K562 (cell line): ENCODE results near the gene PPIL6. TPM values are rescaled to one million over a fixed set of nuclear protein-coding genes. Genes with fewer than 3 reads are reported as not detected.

Source experiments
- ATAC-seq: fragments of 200-7000 bp; cut with Tn5 transposase; 3 replicates; pipeline ENCODE4 v1.9.1; 2020; ENCODE audit warnings: moderate library complexity
- BruUV-seq: library from RNA; stranded (reverse); fragments of 400-500 nt; replicated peaks from 2 replicates; lab custom pipeline; 2021; lab: Mats Ljungman, UMichigan
- CTCF ChIA-PET: fragments of 300-600 bp; formaldehyde crosslinking; extraction: SDS; loops from one replicate; lab custom pipeline; 2021; ENCODE audit warnings: low intra/inter-chr PET ratio; lab: Yijun Ruan, JAX
- POLR2A ChIA-PET: fragments of 300-600, 350-650 bp; sonication (Branson Sonifier 250); formaldehyde crosslinking; extraction: SDS; loops from one replicate; lab custom pipeline; 2021; ENCODE audit warnings: antibody characterized with exemption, inconsistent platforms; lab: Yijun Ruan, JAX
- DNase-seq, 4 experiments: peaks; one replicate each; pipeline versions ENCODE4 v3.0.0 to v3.0.0-alpha.2; 2011 to 2018; ENCODE audit warnings: low spot score in 3 of 4, mixed read lengths in 3 of 4; ENCODE audit errors: extremely low read depth in 1 of 4
- FAIRE-seq: peaks from 2 replicates; lab custom pipeline; 2011; peaks lifted over from hg19 to GRCh38; lab: Jason Lieb, UNC
- H2AFZ ChIP-seq: 2 replicates; pipeline ENCODE4 v1.6.0; 2011; ENCODE audit warnings: low read depth, low read length, control low read depth, inconsistent platforms
- H3K27ac ChIP-seq: fragments of 200-600 bp; 3 replicates; pipeline ENCODE4 v1.8.0; 2011; ENCODE audit warnings: low read depth, mild to moderate bottlenecking, control low read depth, inconsistent platforms, low read length, moderate library complexity, mixed read lengths; ENCODE audit errors: extremely low read depth
- H3K27me3 ChIP-seq, 2 experiments: fragments of 300-600 bp in 1 of 2; 2 replicates in 1 of 2; 3 replicates in 1 of 2; pipeline versions ENCODE4 v1.6.0 to v1.8.0; 2011; ENCODE audit warnings: inconsistent platforms in 2 of 2, low read length in 2 of 2, mild to moderate bottlenecking in 1 of 2, mixed read lengths in 1 of 2, moderate library complexity in 1 of 2; ENCODE audit not compliant: control insufficient read depth in 2 of 2, insufficient read depth in 2 of 2
- H3K36me3 ChIP-seq: fragments of 300-600 bp; 3 replicates; pipeline ENCODE4 v1.8.0; 2011; ENCODE audit warnings: mild to moderate bottlenecking, low read length, inconsistent platforms; ENCODE audit not compliant: control insufficient read depth, insufficient read depth
- H3K4me1 ChIP-seq, 2 experiments: fragments of 200-600 bp in 1 of 2; replicated peaks in 1 of 2; 2 replicates in 1 of 2; 3 replicates in 1 of 2; pipeline versions ENCODE4 v1.5.1 to v1.8.0; 2011; ENCODE audit warnings: inconsistent platforms in 2 of 2, low read length in 2 of 2, mild to moderate bottlenecking in 1 of 2, mixed read lengths in 1 of 2, moderate library complexity in 1 of 2; ENCODE audit not compliant: control insufficient read depth in 2 of 2, insufficient read depth in 2 of 2
- H3K4me2 ChIP-seq: 2 replicates; pipeline ENCODE4 v1.6.1; 2011; ENCODE audit warnings: low read length, control low read depth, inconsistent platforms, mixed read lengths; ENCODE audit not compliant: insufficient read depth
- H3K4me3 ChIP-seq: fragments of 200-600 bp; sonication (generic), shearing (Covaris generic); 2 replicates; pipeline ENCODE4 v1.5.1; 2016; ENCODE audit warnings: control low read depth, inconsistent platforms
- H3K79me2 ChIP-seq: fragments of 200-600 bp; 3 replicates; pipeline ENCODE4 v1.8.0; 2011; ENCODE audit warnings: low read length, inconsistent platforms; ENCODE audit not compliant: control insufficient read depth, insufficient read depth
- H3K9ac ChIP-seq, 2 experiments: 2 replicates each; pipeline versions ENCODE4 v1.6.0 to v1.6.1; 2011; ENCODE audit warnings: low read depth in 2 of 2, low read length in 2 of 2, control low read depth in 1 of 2, inconsistent platforms in 1 of 2, mild to moderate bottlenecking in 1 of 2, mixed read lengths in 1 of 2; ENCODE audit not compliant: insufficient read depth in 1 of 2
- H3K9me1 ChIP-seq: one replicate; pipeline ENCODE4 v1.6.0; 2011; ENCODE audit warnings: inconsistent platforms, mild to moderate bottlenecking, low read length, moderate library complexity; ENCODE audit not compliant: control insufficient read depth, insufficient read depth
- H3K9me3 ChIP-seq: replicated peaks from 2 replicates; pipeline ENCODE4 v1.5.1; 2011; ENCODE audit warnings: low read depth, low read length, inconsistent platforms; ENCODE audit not compliant: control insufficient read depth, insufficient read depth
- H4K20me1 ChIP-seq: replicated peaks from 2 replicates; pipeline ENCODE4 v1.6.1; 2011; ENCODE audit warnings: low read length, inconsistent platforms, mixed read lengths; ENCODE audit not compliant: control insufficient read depth, insufficient read depth
- CBX3 ChIP-seq, 2 experiments: IDR thresholded peaks; 1 replicate in 1 of 2; 2 replicates in 1 of 2; pipeline ENCODE4 v1.6.1; 2012; ENCODE audit warnings: inconsistent platforms in 2 of 2, low read length in 2 of 2, borderline replicate concordance in 1 of 2, control low read depth in 1 of 2
- DPF2 ChIP-seq: fragments of 450-650 bp; IDR thresholded peaks from 2 replicates; pipeline ENCODE4 v1.6.1; 2016
- TFE3 ChIP-seq: fragments of 450-650 bp; formaldehyde crosslinking; IDR thresholded peaks from 2 replicates; pipeline ENCODE4 v1.4.0; 2020; ENCODE audit warnings: mild to moderate bottlenecking, mixed read lengths
- ZFX ChIP-seq: sonication (generic); formaldehyde crosslinking; IDR thresholded peaks from 2 replicates; pipeline ENCODE4 v1.8.0; 2022; ENCODE audit warnings: mild to moderate bottlenecking, missing genetic modification reagents, moderate library complexity
- ZNF79 ChIP-seq: fragments of 250-450 bp; sonication (Bioruptor Pico); IDR thresholded peaks from 2 replicates; pipeline ENCODE4 v1.4.0; 2020; ENCODE audit warnings: low read depth, mild to moderate bottlenecking, moderate library complexity
- WGBS: fragments of 100-300 bp; shearing (Covaris generic); methylation state at CpG from one replicate; pipeline ENCODE4 v1.1.6; 2016; ENCODE audit warnings: low coverage, mixed read lengths; ENCODE audit not compliant: insufficient coverage; ENCODE audit errors: missing lambda C conversion rate; 5-methylcytosine and 5-hydroxymethylcytosine counted together
- in situ Hi-C: fragments of 300-500 bp; cut with MboI; formaldehyde crosslinking; loops from 4 replicates; pipeline ENCODE4 v1.15.0; 2018; ENCODE audit warnings: inconsistent platforms, mixed read lengths
- intact Hi-C: fragments of 100-400 bp; cut with micrococcal nuclease; formaldehyde crosslinking; loops from 2 replicates; pipeline ENCODE4 v1.14.2; 2022
- polyA plus RNA-seq, 8 experiments: library from polyadenylated mRNA; depleted of rRNA in 4 of 8; stranded (reverse) in 5 of 8; unstranded in 3 of 8; fragments of >200 nt; fragmentation: Nextera tagmentation in 2 of 8; fragmentation: Illumina TruSeq in 1 of 8; extraction: Ambion mirVana in 2 of 8; extraction: Trizol in 1 of 8; gene quantifications; 2 replicates each; pipeline versions ENCODE4 v1.2.1 to v1.2.3, GENCODE V29; 2011 to 2014; ENCODE audit warnings: inconsistent platforms in 1 of 8, missing spikeins in 1 of 8
- total RNA-seq, 7 experiments: library from RNA; depleted of rRNA in 6 of 7; stranded (reverse); fragments of >200 nt in 6 of 7; fragmentation: Illumina TruSeq in 2 of 7; extraction: Trizol in 2 of 7; gene quantifications; 2 replicates each; pipeline versions ENCODE4 v1.2.1 to v1.2.3, GENCODE V29; 2011 to 2021; ENCODE audit warnings: low replicate concordance in 1 of 7
- TF ChIP-seq, protein P1 (sequence below), 3 experiments: IDR thresholded peaks in 2 of 3; conservative IDR thresholded peaks in 1 of 3; 2 replicates each; pipeline ENCODE4 v1.5.1; 2011 to 2012; ENCODE audit warnings: low read length in 3 of 3, mild to moderate bottlenecking in 3 of 3, control low read depth in 2 of 3, improper control_type of control experiment in 1 of 3, inconsistent platforms in 1 of 3, low read depth in 1 of 3, mixed read lengths in 1 of 3, moderate library complexity in 1 of 3; ENCODE audit not compliant: insufficient read depth in 2 of 3
- TF ChIP-seq, protein P2 (sequence below): IDR thresholded peaks from 2 replicates; pipeline ENCODE4 v1.6.1; 2011; ENCODE audit warnings: borderline replicate concordance, low read depth, mild to moderate bottlenecking, moderate library complexity, low read length; ENCODE audit not compliant: insufficient read depth, poor library complexity, severe bottlenecking
- TF ChIP-seq, protein P3 (sequence below), 2 experiments: fragments of 450-650 bp; IDR thresholded peaks; 2 replicates each; pipeline ENCODE4 v1.6.1; 2018; ENCODE audit warnings: mild to moderate bottlenecking in 2 of 2, low read depth in 1 of 2; ENCODE audit not compliant: partially characterized antibody in 2 of 2

PPIL6 gene
- total and polyA plus RNA-seq, 9 of the 15 experiments (the other 6 are each of a cell fraction or from before 2014, with no cell fraction given), result 0.03 to 0.98 (median 0.41) TPM; not detected in 1

- H3K4me3 ChIP-seq, result no peak overlapping the region
- TF ChIP-seq CBX3 (IDR thresholded peaks at IDR 0.05; ENCODE audit: borderline replicate concordance in 1 of 2, low read length in 2 of 2) (no peak), TFE3 (CRISPR knock-in tag) (no peak), ZNF79 (CRISPR knock-in tag) (no peak), ZFX (peak; percentile 34; the same call in 1 of the 2 replicates), DPF2 (no peak)
- TF ChIP-seq, protein P1, sequence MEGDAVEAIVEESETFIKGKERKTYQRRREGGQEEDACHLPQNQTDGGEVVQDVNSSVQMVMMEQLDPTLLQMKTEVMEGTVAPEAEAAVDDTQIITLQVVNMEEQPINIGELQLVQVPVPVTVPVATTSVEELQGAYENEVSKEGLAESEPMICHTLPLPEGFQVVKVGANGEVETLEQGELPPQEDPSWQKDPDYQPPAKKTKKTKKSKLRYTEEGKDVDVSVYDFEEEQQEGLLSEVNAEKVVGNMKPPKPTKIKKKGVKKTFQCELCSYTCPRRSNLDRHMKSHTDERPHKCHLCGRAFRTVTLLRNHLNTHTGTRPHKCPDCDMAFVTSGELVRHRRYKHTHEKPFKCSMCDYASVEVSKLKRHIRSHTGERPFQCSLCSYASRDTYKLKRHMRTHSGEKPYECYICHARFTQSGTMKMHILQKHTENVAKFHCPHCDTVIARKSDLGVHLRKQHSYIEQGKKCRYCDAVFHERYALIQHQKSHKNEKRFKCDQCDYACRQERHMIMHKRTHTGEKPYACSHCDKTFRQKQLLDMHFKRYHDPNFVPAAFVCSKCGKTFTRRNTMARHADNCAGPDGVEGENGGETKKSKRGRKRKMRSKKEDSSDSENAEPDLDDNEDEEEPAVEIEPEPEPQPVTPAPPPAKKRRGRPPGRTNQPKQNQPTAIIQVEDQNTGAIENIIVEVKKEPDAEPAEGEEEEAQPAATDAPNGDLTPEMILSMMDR (IDR thresholded peaks at IDR 0.05 in 2 of 3, conservative IDR thresholded peaks at IDR 0.05 in 1 of 3; ENCODE audit: insufficient read depth in 2 of 3, low read depth in 1 of 3, low read length in 3 of 3), result peak; percentile 24 to 50 (median 37); a peak in 4 of 6 replicates
- TF ChIP-seq, protein P2, sequence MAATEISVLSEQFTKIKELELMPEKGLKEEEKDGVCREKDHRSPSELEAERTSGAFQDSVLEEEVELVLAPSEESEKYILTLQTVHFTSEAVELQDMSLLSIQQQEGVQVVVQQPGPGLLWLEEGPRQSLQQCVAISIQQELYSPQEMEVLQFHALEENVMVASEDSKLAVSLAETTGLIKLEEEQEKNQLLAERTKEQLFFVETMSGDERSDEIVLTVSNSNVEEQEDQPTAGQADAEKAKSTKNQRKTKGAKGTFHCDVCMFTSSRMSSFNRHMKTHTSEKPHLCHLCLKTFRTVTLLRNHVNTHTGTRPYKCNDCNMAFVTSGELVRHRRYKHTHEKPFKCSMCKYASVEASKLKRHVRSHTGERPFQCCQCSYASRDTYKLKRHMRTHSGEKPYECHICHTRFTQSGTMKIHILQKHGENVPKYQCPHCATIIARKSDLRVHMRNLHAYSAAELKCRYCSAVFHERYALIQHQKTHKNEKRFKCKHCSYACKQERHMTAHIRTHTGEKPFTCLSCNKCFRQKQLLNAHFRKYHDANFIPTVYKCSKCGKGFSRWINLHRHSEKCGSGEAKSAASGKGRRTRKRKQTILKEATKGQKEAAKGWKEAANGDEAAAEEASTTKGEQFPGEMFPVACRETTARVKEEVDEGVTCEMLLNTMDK, result peak; percentile 46
- TF ChIP-seq, protein P3, sequence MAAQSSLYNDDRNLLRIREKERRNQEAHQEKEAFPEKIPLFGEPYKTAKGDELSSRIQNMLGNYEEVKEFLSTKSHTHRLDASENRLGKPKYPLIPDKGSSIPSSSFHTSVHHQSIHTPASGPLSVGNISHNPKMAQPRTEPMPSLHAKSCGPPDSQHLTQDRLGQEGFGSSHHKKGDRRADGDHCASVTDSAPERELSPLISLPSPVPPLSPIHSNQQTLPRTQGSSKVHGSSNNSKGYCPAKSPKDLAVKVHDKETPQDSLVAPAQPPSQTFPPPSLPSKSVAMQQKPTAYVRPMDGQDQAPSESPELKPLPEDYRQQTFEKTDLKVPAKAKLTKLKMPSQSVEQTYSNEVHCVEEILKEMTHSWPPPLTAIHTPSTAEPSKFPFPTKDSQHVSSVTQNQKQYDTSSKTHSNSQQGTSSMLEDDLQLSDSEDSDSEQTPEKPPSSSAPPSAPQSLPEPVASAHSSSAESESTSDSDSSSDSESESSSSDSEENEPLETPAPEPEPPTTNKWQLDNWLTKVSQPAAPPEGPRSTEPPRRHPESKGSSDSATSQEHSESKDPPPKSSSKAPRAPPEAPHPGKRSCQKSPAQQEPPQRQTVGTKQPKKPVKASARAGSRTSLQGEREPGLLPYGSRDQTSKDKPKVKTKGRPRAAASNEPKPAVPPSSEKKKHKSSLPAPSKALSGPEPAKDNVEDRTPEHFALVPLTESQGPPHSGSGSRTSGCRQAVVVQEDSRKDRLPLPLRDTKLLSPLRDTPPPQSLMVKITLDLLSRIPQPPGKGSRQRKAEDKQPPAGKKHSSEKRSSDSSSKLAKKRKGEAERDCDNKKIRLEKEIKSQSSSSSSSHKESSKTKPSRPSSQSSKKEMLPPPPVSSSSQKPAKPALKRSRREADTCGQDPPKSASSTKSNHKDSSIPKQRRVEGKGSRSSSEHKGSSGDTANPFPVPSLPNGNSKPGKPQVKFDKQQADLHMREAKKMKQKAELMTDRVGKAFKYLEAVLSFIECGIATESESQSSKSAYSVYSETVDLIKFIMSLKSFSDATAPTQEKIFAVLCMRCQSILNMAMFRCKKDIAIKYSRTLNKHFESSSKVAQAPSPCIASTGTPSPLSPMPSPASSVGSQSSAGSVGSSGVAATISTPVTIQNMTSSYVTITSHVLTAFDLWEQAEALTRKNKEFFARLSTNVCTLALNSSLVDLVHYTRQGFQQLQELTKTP (IDR thresholded peaks at IDR 0.05; ENCODE audit: low read depth in 1 of 2, partially characterized antibody in 2 of 2), result no peak
These were observed 5.0 kb upstream of the PPIL6 start for GRCh38 chr6:109445382-109445781.

More at GRCh38 chr6:109445382-109445781, 5.0 kb upstream of the PPIL6 start:
- no peaks in the 10 kb centered on the region for H3K9me3 ChIP-seq
- peaks cover 50% of the 10 kb centered on the region for H3K36me3 ChIP-seq
- FAIRE-seq (peak; percentile 54), DNase-seq (peak; percentile 24 to 47 (median 38)), ATAC-seq (peak; percentile 28)
- H3K27me3 ChIP-seq, result no peaks in the 10 kb centered on the region
- no TSS peak for BruUV-seq
- CTCF ChIA-PET, result no interaction called here
- peak overlapping the region in 1 of 2 experiments; percentile 84; a peak in 1 of 4 replicates for H3K9ac ChIP-seq
- H3K4me2 ChIP-seq, result 0 out of 2 replicates have a peak overlapping the region, but pooled peaks have one; percentile 29
- intact Hi-C loops, result loop anchor here (2.0 kb wide), 1 partner anchor 257 kb away; no protein-coding TSS in a partner anchor
- peaks cover 18 to 55% of the 10 kb centered on the region in 2 experiments; a peak in 4 of 5 replicates for H3K4me1 ChIP-seq
- WGBS, result 81% methylated on average over 9 of the region's 9 CpGs
- H3K9me1 ChIP-seq, result no peaks in the 10 kb centered on the region
- H3K27ac ChIP-seq, result peak overlapping the region; percentile 41; the same call in 2 of the 3 replicates
- no peak overlapping the region for H2AFZ ChIP-seq
- no peaks in the 10 kb centered on the region for H4K20me1 ChIP-seq
- POLR2A ChIA-PET, result interaction anchor here (1.0 to 9.8 kb wide), 7 partner anchors 8 to 264 kb away, joined by 3 to 92 read pairs (median 5); partner anchors contain the start of genes MICAL1 and ZBTB24
- in situ Hi-C loops, result no loop called here
- H3K79me2 ChIP-seq, result peaks cover 20% of the 10 kb centered on the region
